HL-60 (cell line): Measurements from ENCODE around the gene KCNQ1.
A peak's percentile ranks its signal among the peaks of the same experiment; 100 is the strongest.

Source experiments
- DNase-seq, 2 experiments: peaks; one replicate each; pipeline ENCODE4 v3.0.0-alpha.2; 2010 to 2020; ENCODE audit warnings: low read depth in 1 of 2, low spot score in 1 of 2
- H3K27ac ChIP-seq: fragments of 250-450 bp; sonication (Bioruptor Pico); replicated peaks from 2 replicates; pipeline ENCODE4 v1.5.1; 2020; ENCODE audit warnings: mild to moderate bottlenecking, moderate library complexity
- H3K27me3 ChIP-seq: fragments of 250-450 bp; sonication (Bioruptor Pico); 2 replicates; pipeline ENCODE4 v1.5.1; 2021; ENCODE audit warnings: mild to moderate bottlenecking, moderate library complexity; ENCODE audit not compliant: insufficient read depth, poor library complexity, severe bottlenecking
- H3K4me3 ChIP-seq: replicated peaks from 2 replicates; pipeline ENCODE4 v1.5.1; 2011; ENCODE audit warnings: mild to moderate bottlenecking, control low read depth, low read length; ENCODE audit not compliant: insufficient read depth
- GABPA ChIP-seq: IDR thresholded peaks from 2 replicates; pipeline ENCODE4 v1.6.1; 2012; ENCODE audit warnings: low read depth
- POLR2AphosphoS5 ChIP-seq: IDR thresholded peaks from 2 replicates; pipeline ENCODE4 v1.6.1; 2012; ENCODE audit warnings: low read depth
- SPI1 ChIP-seq: IDR thresholded peaks from 2 replicates; pipeline ENCODE4 v1.6.1; 2012; ENCODE audit warnings: low read depth, mild to moderate bottlenecking, borderline replicate concordance
- TF ChIP-seq, protein P1 (sequence below): IDR thresholded peaks from 2 replicates; pipeline ENCODE4 v1.6.1; 2012; ENCODE audit warnings: low read depth; ENCODE audit not compliant: insufficient replicate concordance
- TF ChIP-seq, protein P2 (sequence below): IDR thresholded peaks from one replicate; pipeline ENCODE4 v1.5.1; 2011; ENCODE audit warnings: low read length, control low read depth, inconsistent platforms; ENCODE audit not compliant: insufficient read depth

KCNQ1 gene

DNA sequence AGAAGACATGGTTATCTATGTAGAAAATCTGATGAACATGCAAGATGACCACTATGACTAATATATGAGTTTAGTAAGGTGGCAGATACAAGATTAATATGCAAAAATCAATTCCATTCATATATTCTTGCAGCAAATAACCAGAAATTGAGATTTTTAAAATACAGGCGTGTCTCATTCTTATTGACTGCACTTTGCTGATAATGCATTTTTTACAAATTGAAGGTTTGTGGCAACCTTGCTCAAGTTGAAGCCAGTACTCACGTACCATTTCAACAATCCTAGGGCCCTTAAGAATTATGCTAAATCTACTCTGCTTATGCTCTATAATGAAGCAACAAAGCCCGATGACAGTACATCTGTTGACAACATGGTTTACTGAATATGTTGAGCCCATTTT, 150.4 kb downstream of the KCNQ1 start:
- no peak for TF ChIP-seq SPI1
- no peak for TF ChIP-seq GABPA
- no peak for TF ChIP-seq POLR2AphosphoS5
- TF ChIP-seq, protein P1, sequence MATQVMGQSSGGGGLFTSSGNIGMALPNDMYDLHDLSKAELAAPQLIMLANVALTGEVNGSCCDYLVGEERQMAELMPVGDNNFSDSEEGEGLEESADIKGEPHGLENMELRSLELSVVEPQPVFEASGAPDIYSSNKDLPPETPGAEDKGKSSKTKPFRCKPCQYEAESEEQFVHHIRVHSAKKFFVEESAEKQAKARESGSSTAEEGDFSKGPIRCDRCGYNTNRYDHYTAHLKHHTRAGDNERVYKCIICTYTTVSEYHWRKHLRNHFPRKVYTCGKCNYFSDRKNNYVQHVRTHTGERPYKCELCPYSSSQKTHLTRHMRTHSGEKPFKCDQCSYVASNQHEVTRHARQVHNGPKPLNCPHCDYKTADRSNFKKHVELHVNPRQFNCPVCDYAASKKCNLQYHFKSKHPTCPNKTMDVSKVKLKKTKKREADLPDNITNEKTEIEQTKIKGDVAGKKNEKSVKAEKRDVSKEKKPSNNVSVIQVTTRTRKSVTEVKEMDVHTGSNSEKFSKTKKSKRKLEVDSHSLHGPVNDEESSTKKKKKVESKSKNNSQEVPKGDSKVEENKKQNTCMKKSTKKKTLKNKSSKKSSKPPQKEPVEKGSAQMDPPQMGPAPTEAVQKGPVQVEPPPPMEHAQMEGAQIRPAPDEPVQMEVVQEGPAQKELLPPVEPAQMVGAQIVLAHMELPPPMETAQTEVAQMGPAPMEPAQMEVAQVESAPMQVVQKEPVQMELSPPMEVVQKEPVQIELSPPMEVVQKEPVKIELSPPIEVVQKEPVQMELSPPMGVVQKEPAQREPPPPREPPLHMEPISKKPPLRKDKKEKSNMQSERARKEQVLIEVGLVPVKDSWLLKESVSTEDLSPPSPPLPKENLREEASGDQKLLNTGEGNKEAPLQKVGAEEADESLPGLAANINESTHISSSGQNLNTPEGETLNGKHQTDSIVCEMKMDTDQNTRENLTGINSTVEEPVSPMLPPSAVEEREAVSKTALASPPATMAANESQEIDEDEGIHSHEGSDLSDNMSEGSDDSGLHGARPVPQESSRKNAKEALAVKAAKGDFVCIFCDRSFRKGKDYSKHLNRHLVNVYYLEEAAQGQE = no peak
- TF ChIP-seq, protein P2, sequence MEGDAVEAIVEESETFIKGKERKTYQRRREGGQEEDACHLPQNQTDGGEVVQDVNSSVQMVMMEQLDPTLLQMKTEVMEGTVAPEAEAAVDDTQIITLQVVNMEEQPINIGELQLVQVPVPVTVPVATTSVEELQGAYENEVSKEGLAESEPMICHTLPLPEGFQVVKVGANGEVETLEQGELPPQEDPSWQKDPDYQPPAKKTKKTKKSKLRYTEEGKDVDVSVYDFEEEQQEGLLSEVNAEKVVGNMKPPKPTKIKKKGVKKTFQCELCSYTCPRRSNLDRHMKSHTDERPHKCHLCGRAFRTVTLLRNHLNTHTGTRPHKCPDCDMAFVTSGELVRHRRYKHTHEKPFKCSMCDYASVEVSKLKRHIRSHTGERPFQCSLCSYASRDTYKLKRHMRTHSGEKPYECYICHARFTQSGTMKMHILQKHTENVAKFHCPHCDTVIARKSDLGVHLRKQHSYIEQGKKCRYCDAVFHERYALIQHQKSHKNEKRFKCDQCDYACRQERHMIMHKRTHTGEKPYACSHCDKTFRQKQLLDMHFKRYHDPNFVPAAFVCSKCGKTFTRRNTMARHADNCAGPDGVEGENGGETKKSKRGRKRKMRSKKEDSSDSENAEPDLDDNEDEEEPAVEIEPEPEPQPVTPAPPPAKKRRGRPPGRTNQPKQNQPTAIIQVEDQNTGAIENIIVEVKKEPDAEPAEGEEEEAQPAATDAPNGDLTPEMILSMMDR = no peak
- peak in 1 of 2 experiments; percentile 0 for DNase-seq
- peaks cover 6% of the 10 kb centered on the region for H3K27me3 ChIP-seq
- no peak overlapping the region for H3K27ac ChIP-seq
- no peak overlapping the region for H3K4me3 ChIP-seq

DNA sequence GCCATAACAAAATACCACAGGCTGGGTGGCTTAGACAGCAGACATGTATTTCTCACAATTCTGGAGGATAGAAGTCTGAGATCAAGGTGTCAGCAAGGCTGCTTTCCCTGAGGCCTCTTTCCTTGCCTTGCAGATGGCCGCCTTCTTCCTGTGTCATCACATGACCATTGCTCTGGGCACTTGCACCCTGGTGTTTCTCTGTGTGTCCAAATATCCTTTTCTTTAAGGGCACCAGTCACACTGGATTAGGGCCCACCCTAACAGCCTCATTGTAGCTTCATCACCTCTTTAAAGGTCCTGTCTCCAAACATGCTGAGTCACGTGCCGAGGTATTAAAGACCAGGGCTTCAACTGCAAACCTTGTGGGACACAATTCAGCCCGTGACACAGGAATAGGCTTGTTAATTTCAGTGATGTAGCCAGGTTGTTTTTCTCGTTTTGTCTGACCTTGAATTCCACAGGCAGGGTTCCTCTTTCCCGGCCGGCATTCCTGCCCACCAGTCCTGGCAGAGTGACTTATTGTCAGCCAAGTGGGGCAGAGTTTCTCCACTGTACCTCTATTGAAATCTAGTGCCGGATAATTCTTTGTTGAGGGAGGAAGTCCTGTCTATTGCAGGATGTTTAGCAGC, 154.9 kb downstream of the KCNQ1 start:
- Histone ChIP-seq H3K27me3 (peaks cover 6% of the 10 kb centered on the region), H3K4me3 (no peak overlapping the region), H3K27ac (no peak overlapping the region)
- no peak for TF ChIP-seq GABPA
- TF ChIP-seq, protein P1 = no peak
- no peak for DNase-seq

DNA sequence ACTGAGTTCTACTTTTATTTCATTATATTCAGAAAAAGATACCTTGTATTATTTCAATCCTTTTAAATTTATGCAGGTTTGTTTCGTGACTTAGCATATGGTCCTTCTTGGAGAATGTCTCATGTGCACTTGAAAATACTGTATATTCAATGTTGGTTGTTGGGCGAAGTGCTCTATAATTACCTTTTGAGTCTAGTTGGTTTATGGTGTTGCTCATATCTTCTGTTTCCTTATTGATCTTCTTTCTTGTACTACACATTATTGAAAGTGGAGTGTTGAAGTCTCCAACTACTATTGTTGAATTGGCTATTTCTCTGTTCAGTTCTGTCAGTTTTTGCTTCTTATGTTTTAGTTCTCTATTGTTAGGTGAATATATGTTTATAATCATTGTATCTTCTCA, 164.5 kb downstream of the KCNQ1 start:
- DNase-seq = no peak
- Histone ChIP-seq H3K27me3 (peaks cover 6% of the 10 kb centered on the region), H3K27ac (no peak overlapping the region), H3K4me3 (no peak overlapping the region)
- TF ChIP-seq GABPA (no peak), POLR2AphosphoS5 (no peak), SPI1 (no peak)
- TF ChIP-seq, protein P2 = no peak
- TF ChIP-seq, protein P1 = no peak
